HG03097 (cell line): ENCODE data around the gene TADA2A.

Experiments used
- ATAC-seq: cut with Tn5 transposase; IDR thresholded peaks from one replicate; pipeline ENCODE4 v1.9.1; 2021; ENCODE audit not compliant: unreplicated experiment, low FRiP score

Gene TADA2A

DNA sequence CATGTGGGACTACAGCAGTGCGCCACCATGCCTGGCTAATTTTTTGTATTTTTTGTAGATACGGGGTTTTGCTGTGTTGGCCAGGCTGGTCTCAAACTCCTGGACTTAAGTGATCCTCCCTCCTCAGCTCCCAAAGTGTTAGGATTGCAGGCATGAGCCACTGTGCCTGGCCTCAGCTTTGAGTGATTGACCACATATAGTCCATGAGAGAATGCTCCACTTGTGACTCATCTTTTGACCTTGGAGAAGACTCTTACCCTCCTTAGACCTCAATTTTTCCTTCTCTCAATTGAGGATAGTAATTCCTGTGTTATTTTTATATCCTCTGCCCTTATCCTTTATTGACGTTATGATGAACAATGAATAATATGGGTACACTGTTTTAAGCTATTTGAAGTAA lies 52.1 kb downstream of the TADA2A start:
- no peak for ATAC-seq

DNA sequence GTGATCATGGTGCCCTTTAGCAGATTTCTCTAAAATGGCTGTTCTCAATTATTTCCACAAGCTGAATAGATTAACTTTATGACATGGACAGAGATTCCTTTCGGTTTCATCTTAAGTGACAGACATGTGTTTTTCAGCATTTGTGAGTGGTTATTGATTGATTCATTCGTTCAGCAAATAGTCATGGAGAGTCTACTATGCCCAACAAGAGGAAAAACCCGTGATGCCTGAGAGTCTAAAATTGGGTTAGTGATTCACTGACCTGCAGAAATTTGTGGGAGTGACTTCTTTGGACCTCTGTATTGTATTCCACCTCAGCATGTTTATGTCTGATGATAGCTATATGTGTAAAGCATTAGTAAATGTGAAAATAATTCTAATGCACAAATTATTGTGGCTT lies 55.0 kb downstream of the TADA2A start:
- ATAC-seq = no peak

DNA sequence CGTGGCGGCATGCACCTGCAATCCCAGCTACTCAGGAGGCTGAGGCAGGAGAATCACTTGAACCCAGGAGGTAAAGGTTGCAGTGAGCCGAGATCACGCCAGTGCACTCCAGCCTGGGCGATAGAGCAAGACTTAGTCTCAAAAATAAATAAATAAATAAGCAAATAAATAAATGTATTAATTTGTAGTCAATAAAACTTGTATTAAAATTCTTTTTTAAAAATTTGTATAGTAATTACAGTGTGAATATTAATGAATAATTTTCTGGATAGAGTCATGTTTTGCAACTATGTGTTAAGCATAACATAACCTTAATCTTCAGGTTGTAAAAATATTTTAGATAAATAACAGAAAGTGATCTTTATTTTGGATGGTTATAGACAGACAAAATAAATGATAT lies 55.8 kb downstream of the TADA2A start:
- ATAC-seq = no peak

DNA sequence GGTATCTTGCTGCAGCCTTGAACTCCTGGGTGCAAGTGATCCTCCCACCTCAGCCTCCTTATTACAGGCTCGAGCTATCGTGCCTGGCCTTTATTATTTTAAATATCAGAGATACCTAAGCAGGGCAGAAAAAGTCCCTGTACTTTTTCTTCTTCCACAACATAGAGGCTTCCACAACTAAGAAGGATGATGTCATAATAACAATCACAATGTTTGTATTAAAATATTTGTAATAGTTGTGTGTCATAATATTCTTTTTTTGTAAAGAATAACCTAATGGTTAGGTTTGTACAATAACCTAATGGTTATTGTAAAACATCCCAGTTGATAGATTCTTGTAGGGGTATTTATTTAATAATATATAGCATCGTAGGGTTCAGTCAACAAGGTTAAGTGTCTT lies 56.4 kb downstream of the TADA2A start:
- ATAC-seq = no peak

DNA sequence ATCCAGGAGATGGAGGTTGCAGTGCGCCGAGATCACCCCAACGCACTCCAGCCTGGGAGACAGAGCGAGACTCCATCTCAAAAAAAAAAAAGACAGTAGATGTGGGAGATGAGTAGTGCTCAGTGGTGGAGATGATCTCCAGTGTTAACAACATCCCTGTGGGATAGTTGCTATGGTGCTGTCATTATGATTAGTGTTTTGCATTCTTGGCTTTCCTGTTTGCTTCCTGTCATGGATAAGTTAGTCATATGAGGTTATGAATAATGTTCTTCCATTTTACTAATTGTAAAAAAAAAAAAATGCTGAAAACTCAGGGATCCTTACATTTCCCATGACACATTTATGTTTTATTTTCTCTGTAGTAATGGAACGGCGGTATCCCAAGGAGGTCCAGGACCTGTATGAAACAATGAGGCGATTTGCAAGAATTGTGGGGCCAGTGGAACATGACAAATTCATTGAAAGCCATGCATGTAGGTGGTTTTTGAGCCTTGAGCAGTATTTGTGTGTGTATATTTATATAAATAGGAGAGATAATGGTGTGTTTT lies 58.5 kb downstream of the TADA2A start:
- no peak for ATAC-seq

DNA sequence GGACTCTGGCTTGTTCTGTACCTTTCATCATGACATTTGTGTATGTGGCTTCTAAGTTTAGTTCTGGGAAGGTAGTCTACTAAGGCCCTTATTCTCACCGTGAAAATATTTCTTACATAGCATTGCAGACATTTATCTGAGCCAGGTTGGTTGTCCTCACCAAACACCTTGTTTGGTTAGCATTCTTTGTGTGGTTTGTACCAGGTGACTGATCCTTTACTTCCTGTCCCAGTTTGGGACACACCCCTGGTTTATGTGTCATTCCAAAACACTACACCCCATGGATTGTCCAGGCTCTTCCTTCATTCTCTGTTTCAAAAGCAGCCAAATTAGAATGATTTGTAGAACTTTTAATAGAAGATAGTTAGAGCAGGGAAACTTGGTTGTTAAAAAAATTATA lies 59.8 kb downstream of the TADA2A start:
- no peak for ATAC-seq

DNA sequence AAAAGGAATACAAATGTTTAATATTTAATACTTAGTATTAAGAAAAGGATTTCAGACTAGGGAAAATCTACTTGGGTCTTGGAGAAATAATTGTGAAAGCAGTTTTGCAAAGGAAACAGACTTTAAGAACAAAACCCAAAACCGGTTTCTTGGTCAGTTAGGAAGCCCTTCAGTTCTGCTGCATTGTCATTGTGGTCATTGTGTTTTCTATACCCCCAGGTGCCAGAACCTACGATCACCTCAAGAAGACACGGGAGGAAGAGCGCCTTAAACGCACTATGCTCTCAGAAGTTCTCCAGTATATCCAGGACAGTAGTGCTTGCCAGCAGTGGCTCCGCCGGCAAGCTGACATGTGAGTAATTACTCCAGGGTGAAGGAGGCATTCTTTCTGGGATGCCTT lies 63.5 kb downstream of the TADA2A start:
- ATAC-seq = no peak

DNA sequence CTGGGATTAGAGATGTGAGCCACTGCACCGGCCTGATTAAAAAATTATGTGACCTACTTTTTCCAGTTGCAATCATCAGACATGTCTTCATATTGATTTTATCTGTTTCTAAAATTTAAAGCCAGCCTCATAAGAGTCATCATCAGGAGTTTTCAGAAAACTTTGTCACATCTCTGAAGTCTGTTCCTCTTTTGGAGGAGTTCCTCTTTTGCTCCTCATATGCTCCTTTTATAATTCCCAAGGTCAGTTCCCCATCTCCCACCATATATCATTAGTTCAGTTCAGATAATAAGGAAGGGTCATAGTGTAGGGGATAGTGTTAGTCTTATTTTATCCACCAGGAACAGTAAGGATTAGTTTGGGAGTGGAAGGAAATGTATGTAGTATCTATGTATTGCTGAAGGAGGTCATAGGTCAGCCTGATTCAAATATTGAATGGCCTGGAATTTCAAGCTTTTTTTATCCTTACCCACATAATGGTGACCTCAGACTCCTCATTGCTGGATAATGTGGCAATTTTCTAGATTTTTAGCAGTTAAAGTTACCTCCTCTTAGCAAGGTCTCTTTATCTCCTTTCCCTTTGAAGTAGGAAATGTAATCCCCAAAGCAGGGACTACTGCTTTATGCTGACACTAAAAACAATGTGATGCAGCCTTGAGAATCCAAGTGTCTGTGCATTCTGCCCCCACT lies 69.2 kb downstream of the TADA2A start:
- ATAC-seq = no peak

DNA sequence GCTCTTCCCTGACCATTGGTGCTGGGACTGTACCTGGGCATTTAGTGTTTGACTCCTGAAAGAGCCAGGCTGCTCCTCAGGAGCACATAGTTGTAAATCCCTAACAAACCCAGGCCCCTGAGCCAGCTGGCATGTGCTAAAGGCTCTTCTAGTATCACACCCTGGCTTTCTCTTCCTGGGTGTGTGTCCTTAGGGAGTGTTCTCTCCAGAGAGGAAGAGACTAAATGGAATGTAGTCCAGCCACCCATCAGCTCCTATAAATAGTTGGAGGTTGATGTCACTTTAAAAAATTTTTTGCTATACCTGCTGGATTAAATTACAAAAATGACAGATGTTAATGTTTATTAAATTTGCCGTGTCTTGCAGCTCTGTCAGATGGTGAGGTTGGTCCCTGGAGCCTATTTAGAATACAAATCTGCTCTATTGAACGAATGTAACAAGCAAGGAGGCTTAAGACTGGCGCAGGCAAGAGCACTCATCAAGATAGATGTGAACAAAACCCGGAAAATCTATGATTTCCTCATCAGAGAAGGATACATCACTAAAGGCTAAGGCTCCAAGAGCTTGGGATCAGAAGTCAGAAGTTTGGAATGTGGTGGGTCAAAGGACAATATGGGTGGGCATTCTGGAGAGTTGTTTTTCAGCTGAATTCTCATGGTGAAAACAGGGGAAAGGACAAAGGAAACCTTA lies 69.9 kb downstream of the TADA2A start:
- no peak for ATAC-seq

DNA sequence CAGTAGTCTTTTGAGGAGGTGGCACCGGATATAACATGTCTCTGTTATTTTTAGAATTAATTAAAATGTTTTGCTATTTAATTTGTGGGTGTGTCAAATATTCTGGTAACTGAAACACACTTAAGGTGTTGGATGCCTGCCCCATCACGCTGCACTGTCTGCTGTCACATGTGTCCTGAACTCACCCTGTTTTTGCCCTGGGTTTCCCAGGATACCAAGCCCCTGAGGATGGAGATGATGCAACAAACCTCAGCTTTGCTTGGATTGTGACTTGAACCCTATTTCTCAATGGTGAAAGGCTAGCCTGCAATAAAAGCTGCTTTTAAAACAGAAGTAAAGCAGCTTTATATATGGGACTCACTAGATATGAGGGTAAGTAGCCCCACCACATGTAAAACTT lies 71.5 kb downstream of the TADA2A start:
- no peak for ATAC-seq

DNA sequence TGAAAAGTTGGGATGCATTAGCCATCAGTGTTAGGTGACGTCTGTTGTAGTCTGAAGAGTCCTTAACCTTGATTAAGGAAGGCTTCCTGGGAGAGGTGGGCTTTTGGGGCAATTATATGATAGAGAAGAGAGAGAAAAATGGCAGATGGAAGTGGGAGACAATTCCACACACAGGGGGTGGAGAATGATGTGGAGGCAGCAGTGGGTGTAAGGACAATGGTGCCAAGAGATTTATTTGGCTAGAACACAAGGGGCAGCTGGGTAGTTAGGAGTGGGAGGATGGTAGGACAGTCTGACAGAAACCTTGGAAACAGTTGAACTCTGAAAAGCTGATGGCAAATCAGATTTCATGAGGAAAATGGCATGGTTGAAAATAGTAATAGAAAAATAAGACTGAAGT lies 72.3 kb downstream of the TADA2A start:
- ATAC-seq = no peak

DNA sequence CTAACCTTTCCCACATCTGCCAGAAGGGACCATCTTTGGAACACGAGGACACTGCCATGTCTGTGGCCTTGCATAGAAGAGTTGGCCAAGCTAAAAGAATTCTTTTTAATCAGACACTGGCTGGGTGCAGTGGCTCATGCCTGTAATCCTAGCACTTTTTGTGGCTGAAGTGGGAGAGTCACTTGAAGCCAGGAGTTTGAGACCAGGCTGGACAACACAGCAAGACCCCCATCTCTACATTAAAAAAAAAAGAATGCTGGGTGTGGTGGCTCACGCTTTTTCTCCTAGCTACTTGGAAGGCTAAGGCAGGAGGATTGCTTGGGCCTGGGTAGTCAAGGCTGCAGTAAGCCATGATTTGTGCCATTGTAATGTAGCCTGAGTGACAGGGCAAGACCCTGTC lies 73.7 kb downstream of the TADA2A start:
- ATAC-seq = no peak

DNA sequence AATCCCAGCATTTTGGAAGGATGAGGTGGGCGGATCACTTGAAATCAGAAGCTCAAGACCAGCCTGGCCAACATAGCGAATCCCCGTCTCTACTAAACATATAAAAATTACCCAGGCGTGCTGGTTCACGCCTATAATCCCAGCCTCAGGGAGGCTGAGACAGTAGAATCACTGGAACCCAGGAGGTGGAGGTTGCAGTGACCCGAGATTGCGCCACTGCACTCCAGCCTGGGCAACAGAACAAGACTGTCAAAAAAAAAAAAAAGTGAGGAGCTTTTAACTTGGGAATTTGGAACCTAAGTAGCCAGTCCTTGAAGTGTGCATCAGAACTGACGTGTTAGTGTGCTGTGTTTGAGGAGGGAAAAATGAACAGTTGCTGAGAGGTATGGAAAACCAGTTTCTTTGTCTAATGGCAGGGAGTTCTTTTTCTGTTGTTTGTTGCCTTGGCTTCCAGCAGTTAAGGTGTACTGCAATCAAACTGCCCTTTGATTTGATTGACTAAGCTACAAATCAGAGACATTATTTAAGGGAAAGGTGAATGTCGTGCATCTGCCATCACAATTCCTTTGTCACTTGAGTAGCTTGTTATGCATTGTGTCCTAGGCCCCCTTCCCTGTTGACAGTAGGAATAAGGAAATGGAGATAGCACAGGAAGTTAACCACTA lies 74.4 kb downstream of the TADA2A start:
- no peak for ATAC-seq

DNA sequence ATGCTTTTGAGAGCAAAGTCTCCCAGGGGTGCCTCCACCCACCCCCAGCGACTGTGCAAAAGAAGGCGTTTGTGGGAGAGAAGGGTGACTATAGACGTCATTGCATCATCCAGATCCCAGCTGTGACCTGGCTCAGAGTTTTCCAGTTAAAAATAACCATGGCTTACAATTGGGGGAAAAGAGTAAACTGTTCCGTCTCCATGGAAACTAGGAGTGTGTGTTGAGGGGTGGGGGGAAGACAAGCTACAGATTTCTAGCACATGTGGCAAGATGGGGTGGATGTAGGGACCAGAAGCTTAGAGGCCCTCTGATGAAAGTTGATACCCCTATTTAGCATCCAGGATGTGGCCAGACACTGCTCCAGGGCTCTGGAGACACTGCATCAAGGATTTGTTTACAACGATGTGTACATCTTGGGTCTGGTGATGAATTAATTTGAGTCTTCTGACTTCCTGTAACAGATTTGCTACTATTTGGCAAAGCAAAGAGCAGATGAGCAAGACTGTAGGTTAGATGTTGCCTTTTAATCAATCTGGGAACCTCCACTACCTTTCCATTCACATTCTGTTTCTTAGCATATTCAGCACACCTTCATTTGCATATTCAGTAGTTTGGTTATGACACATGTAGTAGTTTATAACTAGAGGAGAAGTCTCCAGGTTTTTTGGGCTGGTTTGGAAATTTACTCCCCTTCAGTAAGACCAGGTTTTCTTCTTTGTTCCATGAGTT lies 76.8 kb downstream of the TADA2A start:
- no peak for ATAC-seq

DNA sequence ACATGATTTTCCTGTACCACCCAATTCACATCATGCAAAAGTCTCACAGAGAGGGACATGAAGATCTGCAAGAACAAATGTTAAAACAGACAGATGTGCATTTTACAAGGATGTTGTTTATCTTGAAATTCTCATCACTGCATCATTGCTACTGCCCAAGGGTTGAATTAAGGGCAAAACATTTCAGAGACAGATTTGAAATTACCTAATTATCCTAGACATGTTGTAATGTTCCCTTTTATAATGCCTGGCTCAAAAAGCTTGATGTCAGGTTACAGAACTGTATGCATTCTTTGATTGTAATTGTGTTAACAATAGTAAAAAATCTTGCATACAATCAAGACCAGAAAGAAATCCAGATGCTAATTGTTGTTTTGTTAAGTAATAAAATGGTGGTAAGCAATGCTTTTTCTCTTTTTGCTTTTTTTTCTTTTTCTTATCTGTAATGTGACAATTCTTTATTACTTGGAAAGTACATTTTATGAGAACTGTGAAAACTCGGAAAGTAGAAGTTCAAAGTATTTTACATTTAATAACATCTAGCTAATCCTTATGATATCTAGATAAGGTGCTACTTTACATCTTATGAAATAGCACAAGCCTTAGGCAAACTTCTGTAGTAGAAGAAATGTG lies 79.4 kb downstream of the TADA2A start:
- ATAC-seq = no peak

DNA sequence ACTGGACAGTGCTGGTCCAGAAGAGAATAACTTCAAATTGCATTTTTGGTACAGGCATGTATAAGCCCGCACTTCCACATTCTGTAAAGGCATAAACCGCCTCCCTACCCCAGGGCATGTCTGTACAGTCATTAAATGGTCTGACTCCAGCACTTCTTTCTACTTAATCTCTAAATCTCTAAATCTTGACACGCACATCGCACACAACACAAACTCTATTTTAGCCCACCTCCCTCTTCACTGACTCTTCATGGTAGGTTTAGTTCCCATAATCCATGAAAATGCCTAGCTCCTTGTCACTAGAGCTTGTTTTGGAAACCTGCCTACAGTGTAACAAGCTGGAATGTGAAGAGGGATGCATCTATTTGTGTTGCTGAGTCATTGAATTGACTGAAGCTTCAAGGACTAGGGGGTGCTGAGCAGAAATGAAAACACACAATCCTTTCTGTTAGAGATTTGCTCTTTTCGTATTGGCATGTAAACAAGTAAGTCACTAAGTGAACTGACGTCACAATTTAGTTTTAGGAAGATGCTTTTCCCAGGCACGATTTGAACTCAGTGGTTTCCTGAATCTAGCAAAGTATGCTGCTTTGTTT lies 81.4 kb downstream of the TADA2A start:
- no peak for ATAC-seq

DNA sequence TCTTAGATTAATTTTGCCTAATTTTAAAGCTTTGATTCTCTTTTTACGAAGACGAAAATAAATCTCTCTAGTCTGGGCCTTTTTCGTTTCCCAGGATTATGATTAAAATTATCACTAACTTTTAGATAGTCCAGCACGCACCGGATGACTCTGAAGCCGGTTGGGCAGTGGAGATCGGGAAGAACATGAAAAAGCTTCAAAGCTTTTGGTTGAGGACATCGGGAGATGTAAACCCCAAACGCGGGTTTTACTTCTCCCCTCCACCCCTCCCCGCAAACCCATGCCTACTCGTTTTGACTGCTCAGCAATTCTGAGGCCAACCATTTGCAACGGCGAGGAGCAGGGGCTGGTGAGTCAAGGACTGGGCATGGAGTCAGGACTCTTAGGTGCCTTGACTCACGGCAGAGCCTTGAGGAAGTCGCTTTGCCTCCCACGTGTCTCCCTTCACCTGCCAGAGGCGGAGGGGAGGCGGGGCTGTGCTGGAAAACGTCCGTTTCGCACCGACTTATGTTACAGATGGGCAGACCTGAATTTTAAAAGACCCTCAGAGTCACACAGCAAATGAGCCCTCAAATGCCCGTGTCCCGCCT lies 82.0 kb downstream of the TADA2A start:
- peak; percentile 15 for ATAC-seq

DNA sequence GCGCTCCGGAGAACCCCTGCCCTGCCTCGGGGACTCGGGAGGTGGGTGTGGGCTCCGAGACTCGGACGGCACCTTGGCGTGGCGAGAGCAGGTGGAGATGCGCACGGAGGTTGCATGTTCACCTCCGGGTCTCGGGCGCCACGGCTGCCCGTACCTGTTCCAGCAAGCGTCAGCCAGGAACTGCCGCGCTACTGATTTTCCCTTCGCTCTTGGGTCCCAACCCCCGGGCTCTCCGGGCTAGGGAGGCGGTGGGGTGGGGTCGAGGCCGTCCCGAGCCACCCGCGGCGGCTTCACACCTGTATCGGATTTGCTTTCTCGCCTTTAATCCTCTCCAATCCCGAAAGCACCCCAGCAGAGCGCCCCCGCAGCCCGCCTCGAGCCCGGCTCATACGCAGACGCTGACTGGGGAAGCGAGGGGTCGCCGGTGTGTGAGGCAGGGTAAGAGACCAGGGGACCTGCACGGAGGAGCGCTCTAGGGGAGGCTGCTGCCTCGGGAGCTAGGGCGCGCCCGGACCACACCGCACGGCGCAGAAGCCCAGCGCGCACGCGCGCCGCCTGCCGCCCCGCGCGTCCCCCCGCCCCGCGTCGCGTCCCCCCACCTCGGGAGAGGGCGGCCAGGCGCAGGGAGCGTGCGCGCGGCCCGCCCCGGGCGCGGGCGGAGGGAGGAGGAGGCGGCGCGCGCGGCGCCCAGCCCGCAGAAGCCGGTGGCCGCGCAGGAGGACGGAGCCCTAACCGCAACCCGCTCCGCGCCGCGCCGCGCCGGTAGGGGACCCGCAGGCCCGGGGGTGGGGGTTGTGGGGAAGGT lies 82.7 kb downstream of the TADA2A start, which contains the start of gene DUSP14:
TSS of gene DUSP14 (plus strand) at position 695 of the 805 bp plus-strand sequence. CDS start 22,382 bp downstream, outside the sequence.
- ATAC-seq = peak; percentile 59
